ENCODE measurements around the gene SDC1.
"Not testable (repeated sequence)": the region's sequence is repeated elsewhere in the genome, so short reads cannot be mapped to it uniquely, and the experiment has no call there.

SDC1 gene, protein sequence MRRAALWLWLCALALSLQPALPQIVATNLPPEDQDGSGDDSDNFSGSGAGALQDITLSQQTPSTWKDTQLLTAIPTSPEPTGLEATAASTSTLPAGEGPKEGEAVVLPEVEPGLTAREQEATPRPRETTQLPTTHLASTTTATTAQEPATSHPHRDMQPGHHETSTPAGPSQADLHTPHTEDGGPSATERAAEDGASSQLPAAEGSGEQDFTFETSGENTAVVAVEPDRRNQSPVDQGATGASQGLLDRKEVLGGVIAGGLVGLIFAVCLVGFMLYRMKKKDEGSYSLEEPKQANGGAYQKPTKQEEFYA

DNA sequence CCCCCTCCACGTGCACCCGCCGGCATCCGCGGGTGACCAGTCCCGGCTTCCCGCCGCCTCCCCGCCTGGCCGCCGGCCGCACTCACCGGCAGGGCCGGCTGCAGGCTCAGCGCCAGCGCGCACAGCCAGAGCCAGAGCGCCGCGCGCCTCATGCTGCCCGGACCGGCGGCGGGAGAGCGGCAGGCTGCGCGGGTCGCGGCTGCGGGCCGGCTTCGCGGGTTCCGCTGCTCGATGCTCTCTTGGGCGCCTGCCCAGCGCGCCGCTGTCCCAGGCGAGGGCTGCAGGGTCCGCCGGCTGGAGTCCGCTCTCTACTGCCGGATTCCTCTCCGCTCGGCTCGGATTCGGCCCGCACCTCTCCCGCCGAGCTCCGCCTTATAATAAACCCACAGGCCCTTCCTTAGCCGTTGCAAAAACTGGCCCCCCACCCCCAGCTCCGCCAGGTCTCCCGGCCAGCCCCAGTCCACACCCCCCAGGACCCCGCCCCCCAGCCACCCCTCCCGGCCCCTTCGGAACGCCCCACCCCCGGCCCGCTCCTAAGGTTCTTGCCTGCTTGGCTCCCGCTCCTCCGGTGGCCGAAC, at the start of gene SDC1:
TSS of gene SDC1 (minus strand) at position 415 of the 578 bp plus-strand sequence. CDS start at position 152, 263 bp downstream.
- DNase-seq (ENCODE audit: low spot score), result peak; percentile 46

DNA sequence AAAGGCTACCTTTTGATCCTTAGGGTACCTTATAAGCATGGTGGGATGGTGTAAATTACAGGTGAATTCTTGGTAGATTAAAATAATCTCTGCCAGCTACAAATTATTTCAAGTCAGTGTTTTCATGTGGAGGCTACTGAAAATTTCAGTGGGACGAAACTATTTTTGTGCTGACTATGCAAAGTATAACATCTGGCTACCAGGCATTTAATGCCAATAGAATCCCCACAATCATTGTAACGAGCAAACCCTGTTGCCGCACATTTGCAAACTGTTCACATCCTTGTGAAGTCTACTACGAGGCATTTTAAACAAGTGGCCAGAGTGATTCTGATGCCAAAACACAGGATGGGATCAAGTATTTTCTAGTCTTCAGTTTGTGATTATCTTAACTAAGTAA, 48.1 kb upstream of the SDC1 start:
- DNase-seq (ENCODE audit: low spot score), result no peak

DNA sequence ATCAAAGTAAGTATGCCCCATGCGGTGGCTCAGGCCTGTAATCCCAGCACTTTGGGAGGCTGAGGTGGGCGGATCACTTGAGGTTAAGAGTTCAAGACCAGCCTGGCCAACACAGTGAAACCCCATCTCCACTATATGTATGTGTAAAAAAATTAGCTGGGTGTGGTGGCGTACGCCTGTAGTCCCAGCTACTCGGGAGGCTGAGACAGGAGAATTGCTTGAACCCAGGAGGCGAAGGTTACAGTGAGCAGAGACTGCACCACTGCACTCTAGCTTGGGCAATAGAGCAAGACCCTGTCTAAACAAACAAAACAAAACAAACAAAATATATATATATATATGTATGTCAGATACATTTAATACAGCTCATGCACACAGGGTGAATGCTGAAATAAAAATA, 43.4 kb upstream of the SDC1 start:
- not testable (repeated sequence) for DNase-seq (ENCODE audit: low spot score)

DNA sequence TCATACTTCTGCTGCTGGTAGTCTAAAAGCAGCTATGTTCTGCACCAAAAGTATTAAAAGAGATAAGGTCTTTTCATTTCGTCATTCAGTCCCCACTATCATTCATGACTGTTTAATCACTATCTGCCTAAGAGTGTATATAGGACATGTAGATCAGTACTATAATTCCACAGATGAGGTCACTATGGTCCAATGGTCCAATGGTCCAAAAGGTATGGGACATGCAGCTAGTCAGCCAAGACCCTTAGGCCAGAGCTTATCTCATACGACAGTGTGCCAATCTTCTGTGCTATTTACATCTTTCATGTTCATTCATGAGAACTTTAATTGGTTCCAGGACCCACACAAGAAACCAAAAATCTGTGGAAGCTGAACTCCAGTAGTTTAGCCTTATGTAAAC, 42.6 kb upstream of the SDC1 start:
- DNase-seq (ENCODE audit: low spot score), result no peak

DNA sequence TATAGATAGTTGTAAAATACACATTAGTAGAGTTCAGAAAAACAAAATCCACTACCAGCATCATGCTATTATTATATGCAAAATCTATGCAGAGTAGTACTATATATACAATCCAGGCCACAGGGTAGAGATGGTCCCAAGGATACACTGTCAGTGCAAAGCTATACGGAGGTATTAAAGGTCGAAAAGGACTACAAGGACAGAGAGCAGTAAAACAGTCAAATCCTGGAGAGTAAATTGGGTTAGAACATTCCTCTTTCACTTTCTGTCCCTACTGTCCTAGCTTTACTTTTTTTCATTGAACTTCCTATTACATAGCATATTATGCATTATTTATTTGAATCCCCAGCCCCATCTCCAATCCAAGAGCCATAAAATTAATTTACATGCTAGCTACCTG, 39.7 kb upstream of the SDC1 start:
- DNase-seq (ENCODE audit: low spot score), result no peak

DNA sequence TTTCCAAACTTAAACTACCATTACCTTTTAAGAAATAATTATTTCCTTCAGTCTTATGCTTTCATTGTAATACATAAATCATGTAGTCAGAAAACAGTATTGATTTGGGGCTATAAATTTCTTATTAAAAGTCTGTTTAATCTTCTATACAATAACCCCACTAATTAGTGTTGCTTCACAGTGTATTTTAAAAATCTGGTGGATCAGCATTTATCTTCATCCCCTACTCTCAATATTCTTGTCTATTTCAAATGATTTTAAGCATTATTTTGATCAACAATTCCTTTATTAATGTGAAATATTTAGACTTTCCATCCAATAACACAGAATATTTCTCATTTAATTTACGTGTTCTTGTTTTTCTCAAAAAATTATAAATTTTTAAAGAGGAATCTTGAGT, 32.5 kb upstream of the SDC1 start:
- no peak for DNase-seq (ENCODE audit: low spot score)

DNA sequence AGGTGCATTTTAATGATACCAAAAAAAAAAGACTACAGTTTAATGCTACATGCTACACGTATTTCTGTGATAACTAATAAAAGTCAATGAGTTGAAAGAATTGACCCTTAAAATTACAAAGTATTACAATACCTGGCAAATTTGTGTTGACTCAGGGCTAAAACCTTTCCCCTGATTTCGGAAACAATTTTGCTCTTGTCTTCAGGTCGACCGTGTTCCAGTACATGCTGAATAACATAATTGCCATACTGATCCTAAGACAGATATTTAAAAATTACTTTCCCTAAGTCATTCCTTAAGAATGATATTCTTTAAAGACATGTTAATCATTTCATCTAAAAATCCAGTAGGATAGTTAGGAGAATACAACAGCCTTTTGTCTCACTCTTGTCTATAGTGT, 29.8 kb upstream of the SDC1 start:
- no peak for DNase-seq (ENCODE audit: low spot score)

DNA sequence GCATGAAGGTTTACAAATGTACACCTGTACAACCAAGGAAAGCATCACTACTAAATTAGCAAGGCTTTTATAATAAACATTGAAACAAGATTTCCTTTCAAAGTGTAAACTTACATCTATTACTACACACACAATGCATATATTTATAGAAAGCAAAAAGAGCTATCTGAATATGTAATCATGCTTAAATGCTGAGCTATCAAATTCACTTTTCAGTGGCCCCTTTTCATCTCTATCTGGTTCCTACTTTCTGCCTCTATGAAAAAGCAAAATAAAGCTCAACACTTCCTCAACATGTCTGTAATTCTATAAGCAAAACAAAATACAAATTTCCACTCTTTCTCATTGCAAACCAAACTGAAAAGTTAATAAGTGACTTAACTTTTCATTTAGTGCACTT, 25.5 kb upstream of the SDC1 start:
- DNase-seq (ENCODE audit: low spot score), result no peak

DNA sequence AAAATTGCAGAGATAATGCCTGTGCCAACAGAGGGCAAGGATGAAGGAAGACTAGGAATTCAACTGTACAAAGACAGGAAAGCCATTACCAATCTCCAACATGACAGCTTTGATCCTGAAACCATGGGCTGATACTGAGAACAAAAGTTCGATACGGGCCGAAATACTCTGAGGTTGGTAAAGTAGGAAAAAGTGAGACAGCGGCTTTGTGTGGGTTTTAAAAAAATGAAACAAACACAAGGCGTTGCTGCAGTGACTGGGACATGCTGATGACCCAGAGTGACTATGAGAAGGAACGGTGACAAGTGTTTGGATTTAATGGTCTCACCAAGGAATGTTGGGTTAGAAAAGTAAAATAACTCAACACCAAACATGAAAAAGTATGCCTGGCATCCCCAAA, 24.2 kb upstream of the SDC1 start:
- DNase-seq (ENCODE audit: low spot score), result no peak

DNA sequence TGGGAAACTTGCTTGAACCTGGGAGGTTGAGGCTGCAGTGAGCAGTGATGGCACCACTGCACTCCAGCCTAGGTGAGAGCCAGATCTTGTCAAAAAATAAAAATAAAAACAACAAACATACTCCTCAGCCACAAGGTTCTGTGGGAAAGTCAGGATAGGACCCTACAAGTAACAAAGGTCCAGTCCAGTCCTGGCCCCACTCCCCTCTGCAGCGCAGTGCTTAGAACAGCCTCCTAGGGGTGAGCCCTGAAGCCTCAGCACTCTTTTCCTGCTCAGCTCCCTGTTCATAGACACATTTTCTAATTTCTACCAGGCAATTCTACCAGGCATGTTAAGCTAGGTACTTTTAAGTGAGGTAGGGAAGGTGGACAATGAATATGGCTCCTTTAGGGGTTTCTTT, 22.2 kb upstream of the SDC1 start:
- DNase-seq (ENCODE audit: low spot score), result no peak

DNA sequence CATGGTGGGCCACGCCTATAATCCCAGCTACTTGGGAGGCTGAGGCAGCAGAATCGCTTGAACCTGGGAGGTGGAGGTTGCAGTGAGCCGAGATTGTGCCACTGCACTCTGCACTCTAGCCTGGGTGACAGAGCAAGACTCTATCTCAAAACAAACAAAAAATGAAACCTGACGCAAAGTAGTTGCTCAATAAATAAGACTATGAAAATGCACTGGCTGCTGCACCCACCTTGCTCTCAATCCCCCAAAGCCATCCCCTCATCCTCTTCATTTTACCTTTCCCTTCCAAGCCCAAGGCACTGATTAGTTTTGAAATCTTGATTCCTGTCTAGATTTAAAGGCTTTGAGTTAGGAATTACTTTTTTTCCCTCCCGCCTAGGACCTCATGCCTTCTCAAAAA, 18.7 kb upstream of the SDC1 start:
- not testable (repeated sequence) for DNase-seq (ENCODE audit: low spot score)

DNA sequence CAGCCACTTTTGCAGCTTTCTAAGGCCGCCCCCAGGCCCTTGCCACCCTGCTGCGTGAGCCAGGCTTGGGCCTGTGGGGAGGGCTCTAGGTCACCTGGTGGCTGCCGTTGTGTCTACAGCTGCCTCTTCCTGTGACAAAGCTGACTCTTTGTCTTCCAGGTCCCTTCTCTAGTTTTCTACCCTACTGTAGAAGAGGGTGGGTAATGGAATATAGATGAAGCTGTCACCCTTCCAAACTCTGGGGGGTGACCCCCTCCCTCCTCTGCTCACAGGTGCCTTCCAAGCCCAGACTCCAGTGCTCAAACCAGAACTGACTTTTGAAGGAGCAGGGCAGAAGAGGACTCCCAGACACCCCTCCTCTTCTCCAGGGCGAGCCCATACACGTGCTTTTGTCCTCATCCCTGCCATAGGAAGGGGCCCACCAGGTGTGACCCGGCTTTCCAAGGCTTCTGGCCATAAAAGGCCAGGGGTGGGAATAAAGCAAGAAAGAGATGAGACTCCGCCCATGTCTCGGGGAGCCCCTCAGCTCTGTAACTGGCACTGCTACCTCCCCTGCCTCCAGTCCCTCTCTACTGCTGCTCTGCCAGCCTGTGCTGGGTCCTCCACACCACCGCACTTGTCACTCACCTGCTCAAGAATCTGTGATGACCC, 17.9 kb upstream of the SDC1 start:
- no peak for DNase-seq (ENCODE audit: low spot score)

DNA sequence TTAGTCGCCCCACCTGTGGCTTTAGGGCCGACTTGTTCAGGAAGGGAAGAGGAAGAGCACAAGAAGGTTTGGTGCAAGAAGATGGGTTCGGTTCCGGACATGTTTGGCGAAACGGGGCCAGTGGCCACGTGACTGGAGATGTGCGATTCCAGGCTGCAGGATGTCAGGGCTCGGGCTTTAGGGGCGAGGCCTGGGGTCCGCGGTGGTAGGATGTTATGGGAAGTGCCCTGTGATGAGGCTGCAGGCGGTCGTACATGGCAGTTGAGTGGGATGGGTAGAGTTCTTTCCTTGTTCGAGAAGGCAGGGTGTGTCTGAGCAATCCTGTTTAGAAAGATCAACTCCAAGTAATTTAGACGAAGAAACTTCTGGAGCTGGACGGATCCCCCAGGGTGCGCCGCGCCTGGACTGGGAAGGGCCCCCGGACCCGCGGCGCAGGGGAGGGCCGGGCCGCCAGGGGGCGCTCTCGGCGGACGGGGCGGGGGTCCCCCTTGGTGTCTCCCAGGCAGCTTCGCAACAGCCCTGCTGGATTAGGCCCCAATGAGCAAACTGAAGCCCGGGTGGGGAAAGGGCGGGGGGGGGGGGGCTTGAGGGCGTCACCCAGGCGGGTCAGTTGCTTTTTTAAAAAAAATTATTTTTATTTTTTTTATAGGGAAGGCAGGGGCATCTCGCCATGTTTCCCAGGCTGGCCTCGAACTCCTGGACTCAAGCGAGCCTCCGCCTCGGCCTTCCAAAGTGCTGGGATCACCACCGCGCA, 17.2 kb upstream of the SDC1 start:
- no peak for DNase-seq (ENCODE audit: low spot score)

DNA sequence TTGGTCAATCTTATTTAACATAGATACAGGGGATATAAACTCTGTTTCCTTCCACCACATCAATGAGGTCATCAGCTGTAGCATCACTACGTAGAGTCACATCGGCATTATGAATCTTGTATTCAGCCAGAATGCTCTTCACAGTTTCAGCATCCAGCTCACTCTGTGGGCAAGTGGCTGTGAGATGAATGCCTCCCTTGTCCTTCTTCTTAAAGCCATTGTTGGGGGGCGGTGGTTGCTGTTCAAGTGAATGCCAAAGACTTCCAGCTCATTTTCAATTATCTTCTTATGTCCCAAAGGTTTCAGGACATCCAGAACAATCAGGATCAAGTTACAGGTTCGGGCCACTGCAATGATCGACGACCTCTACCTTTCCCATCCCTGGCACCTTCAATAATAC, 15.4 kb upstream of the SDC1 start:
- not testable (repeated sequence) for DNase-seq (ENCODE audit: low spot score)

DNA sequence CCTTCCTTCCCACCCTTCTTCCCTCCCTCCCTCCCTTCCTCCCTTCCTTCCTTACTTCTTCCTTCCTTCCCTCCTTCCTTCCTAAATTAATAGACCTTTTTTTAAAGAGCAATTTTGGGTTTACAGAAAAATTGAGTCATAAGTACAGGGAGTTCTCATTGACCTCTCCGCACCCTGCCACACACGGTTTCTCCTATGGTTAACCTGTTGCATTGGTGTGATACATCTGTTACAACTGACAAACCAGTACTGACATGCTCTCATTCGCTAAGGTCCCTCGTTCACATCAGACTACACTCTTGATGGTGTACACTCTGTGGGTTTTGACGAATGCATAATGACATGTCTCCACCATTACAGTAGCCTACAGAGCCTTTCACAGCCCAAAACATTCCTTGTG, 11.6 kb upstream of the SDC1 start:
- DNase-seq (ENCODE audit: low spot score), result no peak

DNA sequence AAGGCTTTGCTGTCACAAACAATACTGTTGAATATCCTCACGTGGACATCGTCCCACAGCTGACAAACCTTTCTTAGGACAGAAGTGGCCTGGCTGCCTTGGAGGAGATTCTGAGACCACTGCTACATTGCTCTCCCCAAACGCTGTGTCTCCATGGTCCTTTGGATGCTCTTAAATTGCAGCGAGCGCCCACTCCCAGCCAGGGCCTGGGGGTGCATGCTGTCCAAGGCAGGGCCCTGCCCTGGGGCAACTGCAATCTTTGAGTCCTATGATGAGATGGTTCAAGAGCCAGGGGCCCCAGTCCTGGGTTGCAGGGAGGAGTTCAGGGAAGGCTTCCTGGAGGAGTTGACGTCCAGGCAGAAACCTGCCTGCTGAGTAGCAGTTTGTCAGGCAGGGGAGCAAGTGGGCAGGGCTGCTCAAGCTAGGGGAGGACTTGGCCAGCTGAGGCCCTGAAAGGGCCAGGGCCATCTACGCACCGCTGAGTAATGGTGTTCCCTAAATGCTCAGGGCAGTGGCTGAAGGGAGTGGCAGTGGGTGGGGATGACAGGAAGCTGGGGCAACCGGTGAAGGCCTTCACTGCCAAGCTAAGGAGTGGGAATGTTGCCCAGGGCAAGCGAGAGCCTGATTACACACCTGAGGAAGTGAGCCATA, 10.8 kb upstream of the SDC1 start:
- no peak for DNase-seq (ENCODE audit: low spot score)

DNA sequence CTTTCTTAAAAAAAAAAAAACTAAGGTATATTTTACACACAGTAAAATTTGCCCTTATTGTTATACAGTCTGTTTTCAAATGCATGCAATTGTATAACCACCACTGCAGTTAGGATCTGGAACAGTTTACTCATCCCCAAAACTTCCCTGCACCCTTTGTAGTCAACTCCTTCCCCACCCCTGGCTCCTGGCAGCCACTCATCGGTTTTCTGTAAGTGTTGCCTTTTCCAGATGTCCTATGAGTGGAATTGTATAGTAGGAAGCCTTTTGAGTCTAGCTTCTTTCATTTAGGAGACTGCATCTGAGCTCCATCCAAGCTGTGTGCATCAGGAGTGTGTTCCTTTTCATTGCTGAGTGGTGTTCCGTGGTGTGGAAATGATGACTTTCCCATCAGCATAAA, 9.7 kb upstream of the SDC1 start:
- DNase-seq (ENCODE audit: low spot score), result not testable (repeated sequence)

DNA sequence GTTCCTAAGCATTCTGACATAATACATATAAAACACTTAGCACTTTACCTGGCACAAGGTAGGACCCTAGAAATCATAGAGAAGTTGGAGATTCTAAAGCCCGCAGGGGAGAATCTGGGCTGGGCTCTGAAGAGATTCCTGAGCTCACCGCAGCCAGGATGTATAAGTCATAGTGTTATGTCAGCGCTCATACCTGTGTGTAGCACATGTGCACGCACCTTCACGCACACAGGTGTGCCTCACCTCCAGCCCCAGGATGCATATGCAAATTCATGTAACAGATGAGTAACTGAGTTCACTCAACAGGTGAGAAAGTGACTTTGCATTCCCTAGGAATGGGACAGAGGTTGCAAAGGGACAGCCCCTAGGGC, 7.9 kb upstream of the SDC1 start:
- no peak for DNase-seq (ENCODE audit: low spot score)

DNA sequence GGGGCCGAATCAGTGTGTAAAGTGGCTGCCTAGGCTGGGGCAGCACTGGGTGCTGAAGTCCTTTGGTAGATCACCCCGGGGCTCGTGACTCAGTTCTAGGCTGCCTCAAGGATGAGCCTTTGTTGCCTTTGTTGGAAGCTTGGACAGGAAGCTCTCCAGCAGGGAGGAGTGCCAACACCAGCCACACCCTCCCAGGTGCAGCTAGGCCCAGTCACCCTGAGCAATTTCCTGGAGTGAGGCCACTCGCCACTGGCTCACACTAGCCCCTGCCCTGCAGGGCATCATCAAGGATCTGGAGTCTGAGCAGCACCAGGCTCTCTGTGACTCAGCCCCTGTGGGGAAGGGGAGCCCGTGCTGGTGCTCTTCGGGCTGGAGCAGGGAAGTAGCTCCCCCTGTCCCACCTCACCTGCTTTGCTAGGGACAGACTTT, 6.7 kb upstream of the SDC1 start:
- peak; percentile 83 for DNase-seq (ENCODE audit: low spot score)

DNA sequence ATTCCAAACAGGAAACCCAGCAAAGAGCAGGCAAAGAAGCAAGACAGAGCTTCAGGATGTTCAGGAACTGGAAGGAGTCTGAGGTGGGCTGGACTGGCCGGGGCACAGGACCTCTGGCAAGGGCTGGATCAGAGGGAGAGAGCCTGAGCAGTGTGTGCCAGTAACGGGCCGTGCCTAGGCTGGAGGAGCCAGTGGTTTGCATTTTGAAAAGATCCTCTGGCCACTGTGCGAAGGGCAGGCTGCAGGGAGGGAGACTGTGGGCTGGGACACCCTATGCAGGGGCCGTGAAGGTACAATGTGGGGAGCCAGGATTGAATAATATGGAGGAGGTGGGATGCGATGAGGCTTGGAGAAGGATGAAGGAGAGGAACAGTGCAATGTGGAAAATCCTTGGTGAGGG, 6.2 kb upstream of the SDC1 start:
- no peak for DNase-seq (ENCODE audit: low spot score)

DNA sequence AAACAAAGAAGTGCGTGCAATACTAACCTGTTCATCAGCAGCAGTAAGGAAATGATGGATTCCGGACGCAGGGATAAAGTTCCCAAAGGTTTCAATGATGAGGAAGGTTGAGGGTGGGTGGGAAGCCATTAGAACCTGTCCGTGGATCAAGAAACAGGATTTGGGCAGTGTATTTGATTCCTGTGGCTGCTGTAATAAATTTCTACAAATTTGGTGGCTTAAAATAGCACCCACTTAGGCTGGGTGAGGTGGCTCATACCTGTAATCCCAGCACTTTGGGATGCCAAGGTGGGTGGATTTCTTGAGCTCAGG, 5.1 kb upstream of the SDC1 start:
- no peak for DNase-seq (ENCODE audit: low spot score)

DNA sequence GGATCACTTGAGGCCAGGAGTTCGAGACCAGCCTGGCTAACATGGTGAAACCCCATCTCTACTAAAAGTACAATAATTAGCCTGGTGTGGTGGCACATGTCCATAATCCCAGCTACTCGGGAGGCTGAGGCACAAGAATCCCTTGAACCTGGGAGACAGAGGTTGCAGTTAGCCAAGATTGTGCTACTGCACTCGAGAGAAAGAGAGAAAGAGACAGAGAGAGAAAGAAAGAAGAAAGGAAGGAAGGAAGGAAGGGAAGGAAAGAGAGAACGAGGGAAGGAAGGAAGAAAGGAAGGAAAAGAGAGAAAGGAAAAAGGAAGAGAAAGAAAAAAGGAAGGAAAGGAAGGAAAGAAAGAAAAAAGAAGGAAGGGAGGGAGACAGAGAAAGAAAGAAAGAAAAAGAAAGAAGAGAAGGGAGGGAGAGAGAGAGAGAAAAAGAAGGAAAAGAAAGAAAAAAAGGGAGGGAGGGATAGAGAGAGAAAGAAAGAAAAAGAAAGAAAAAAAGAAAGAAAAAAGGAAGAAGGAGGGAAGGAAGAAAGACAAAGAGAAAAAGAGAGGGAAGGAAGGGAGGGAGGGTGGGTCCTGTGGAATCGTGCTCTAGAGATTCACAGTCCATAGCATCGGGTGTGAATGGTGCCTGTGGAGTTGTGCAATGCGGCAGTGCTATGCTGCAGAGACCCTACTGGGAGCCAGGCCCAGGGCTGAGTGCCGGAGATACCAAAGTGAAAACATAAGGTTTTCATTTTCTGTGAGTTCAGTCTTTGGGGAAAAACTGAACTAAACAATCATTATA, 4.6 kb upstream of the SDC1 start:
- no peak for DNase-seq (ENCODE audit: low spot score)
